Hypothalamus (tissue), 51 donors: Measurements from ENCODE around the gene CPAMD8.
A peak's percentile ranks its signal among the peaks of the same experiment; 100 is the strongest.

Experiments
- DNase-seq, 51 donors: peaks; one replicate each; lab custom pipeline; 2025; lab: John Stamatoyannopoulos, UW

Gene CPAMD8

GRCh38 chr19:17026706-17027534 lies at the start of gene CPAMD8:
CPAMD8 (minus strand) TSS chr19:17026810; CDS start chr19:17026642, 168 bp downstream.
- DNase-seq, result no peak

- peak in 15 of 51 donors; percentile 9 to 56 (median 37) for DNase-seq
These were observed 49.4 kb upstream of the CPAMD8 start for GRCh38 chr19:17075864-17076542.

GRCh38 chr19:17075035-17075863 lies 48.6 kb upstream of the CPAMD8 start, which contains the start of the genes HAUS8 and MYO9B:
HAUS8 (minus strand) TSS chr19:17075452; CDS start chr19:17075422, 30 bp downstream.
MYO9B (plus strand) TSS chr19:17075777; CDS start chr19:17101718, 25,941 bp downstream.
- peak; percentile 66 to 100 (median 98) for DNase-seq

- no peak for DNase-seq
These were observed 48.0 kb upstream of the CPAMD8 start for GRCh38 chr19:17074634-17075034.

GRCh38 chr19:17073869-17074633 lies 47.4 kb upstream of the CPAMD8 start:
- no peak for DNase-seq

GRCh38 chr19:17070912-17071311 lies 44.3 kb upstream of the CPAMD8 start:
- no peak for DNase-seq

GRCh38 chr19:17070421-17070820 lies 43.8 kb upstream of the CPAMD8 start:
- DNase-seq, result no peak

- no peak for DNase-seq
These were observed 42.6 kb upstream of the CPAMD8 start for GRCh38 chr19:17069193-17069592.

- no peak for DNase-seq
These were observed 36.8 kb upstream of the CPAMD8 start for GRCh38 chr19:17063428-17063827.

GRCh38 chr19:17061691-17062090 lies 35.1 kb upstream of the CPAMD8 start:
- no peak for DNase-seq

- no peak for DNase-seq
These were observed 34.6 kb upstream of the CPAMD8 start for GRCh38 chr19:17061205-17061604.

GRCh38 chr19:17060802-17061201 lies 34.2 kb upstream of the CPAMD8 start:
- no peak for DNase-seq

GRCh38 chr19:17058236-17058635 lies 31.6 kb upstream of the CPAMD8 start:
- no peak for DNase-seq

- no peak for DNase-seq
These were observed 29.0 kb upstream of the CPAMD8 start for GRCh38 chr19:17055636-17056035.

GRCh38 chr19:17054746-17055145 lies 28.1 kb upstream of the CPAMD8 start:
- no peak for DNase-seq

- peak in 17 of 51 donors; percentile 0 to 49 (median 17) for DNase-seq
These were observed 25.8 kb upstream of the CPAMD8 start for GRCh38 chr19:17052439-17052838.

- DNase-seq, result no peak
These were observed 23.2 kb upstream of the CPAMD8 start for GRCh38 chr19:17049711-17050280.

GRCh38 chr19:17048885-17049453 lies 22.4 kb upstream of the CPAMD8 start:
- peak in 1 of 51 donors; percentile 12 for DNase-seq

- DNase-seq, result no peak
These were observed 19.4 kb upstream of the CPAMD8 start for GRCh38 chr19:17045907-17046502.
